HG03342 (cell line): ENCODE results near the gene NFU1.
"Not testable (repeated sequence)": the region's sequence is repeated elsewhere in the genome, so short reads cannot be mapped to it uniquely, and the experiment has no call there.

Experiments used
- ATAC-seq: cut with Tn5 transposase; IDR thresholded peaks from one replicate; pipeline ENCODE4 v1.9.1; 2021; ENCODE audit warnings: mild to moderate bottlenecking, moderate library complexity; ENCODE audit not compliant: unreplicated experiment

NFU1 gene

DNA sequence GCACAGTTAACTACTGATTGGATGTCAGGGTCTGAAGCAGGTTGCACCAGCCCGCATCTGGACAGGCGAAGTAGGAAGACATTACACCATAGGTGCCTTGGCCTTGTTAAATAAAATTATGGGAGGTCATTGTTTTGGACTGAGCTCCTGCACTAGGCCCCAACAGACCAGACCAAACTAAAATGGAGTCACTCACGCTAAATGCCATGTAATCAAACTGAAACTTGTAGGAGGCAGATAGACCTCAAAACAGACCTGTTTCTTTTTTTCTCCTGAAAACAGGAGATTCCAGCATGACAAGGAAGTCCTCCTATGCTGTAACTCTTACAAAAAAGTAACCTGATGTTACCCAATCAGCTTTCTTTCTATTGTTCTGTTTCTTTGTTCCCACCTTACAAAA lies 15.5 kb upstream of the NFU1 start:
- no peak for ATAC-seq

DNA sequence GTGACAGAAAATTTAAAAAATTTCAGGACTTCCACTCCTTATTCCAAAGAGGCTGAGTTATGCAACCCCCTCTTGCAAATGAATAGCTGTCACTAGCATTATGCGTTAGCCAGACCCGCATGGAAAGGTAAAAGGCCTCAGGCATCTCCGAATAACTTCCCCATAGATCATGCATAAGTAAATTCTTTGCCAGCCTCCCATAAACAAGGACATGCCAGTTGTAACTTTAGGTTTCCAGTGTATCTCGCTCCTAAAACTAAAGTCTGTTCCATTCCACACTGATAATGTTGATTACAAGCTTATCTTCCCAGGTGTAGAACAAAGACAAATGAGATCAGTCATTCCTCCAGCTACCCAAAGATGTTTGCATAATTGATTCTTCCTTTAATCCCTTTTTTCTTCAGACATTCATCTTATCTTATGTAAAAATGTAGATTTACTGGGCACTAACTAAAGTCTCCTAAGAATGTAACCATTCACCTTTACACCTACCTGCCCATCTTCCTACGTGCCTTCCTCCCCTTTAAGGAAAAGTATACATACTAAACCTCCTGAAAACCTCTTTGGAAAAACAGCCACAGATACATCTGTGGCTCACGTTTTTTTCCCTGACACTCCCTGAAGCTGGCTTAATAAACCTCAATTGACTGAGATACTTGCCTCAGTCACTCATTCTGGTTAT lies 13.6 kb upstream of the NFU1 start:
- ATAC-seq, result no peak

DNA sequence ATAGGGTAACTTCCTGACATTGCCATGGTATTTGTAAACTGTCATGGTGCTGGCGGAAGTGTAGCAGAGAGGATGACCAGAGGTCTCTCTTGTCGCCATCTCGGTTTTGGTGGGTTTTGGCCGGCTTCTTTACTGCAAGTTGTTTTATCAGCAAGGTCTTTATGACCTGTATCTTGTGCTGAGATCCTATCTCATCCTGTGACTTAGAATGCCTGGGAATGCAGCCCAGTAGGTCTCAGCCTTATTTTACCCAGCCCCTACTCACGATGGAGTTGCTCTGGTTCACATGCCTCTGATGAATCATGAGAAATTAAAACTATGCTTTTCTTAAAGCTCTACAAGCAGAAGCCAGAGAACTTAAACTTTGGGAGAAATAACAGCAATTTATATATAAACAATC lies 12.7 kb upstream of the NFU1 start:
- no peak for ATAC-seq

DNA sequence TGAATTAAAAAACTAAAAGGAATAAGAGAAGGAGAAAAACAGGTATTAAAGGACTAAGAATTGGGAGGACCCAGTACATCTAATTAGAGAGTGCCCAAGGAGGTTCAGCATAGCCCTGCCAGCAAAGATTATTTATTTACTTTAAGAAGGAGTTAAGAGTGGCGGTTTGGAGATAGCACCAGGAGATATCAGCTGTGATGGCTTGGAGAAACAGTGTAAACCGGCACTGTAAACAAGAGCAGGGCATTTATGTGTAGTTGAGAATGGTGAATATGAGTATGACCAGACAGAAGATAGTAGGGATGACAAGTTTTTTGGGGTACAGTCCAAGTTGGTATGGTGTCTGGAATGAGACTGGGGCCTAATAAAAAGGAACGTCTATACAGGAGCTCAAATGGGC lies 6.4 kb upstream of the NFU1 start:
- ATAC-seq, result not testable (repeated sequence)

DNA sequence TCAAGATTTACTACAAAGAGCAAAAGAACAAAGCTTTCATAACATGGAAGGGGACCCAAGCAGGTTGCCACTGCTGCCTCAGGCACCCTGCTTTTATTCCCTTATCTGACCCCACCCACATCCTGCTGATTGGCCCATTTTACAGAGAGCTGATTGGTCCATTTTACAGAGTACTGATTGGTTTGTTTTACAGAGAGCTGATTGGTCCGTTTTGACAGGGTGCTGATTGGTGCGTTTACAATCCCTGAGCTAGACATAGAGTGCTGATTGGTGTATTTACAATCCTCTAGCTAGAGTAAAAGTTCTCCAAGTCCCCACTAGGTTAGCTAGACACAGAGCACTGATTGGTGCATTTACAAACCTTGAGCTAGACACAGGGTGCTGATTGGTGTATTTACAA lies 2.3 kb upstream of the NFU1 start:
- not testable (repeated sequence) for ATAC-seq

DNA sequence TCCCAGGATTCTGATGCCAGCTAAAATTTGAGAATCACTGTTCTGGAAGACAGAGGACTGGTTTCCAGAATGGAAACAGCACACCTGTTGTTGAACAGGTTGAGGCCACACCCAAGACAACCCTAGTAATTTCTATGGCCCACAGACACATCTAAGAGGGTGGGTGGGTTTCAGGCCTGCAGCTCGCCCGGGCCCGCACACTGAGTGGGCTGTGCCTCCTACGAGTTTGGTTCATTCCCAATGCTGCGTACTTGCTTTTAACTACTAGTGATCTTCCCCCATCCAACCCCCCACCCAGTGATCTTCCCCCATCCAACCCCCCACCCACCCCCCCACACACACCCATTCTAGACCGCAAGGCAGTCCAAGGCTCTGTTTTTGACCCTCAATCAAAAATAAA lies 1.3 kb upstream of the NFU1 start:
- ATAC-seq, result no peak

DNA sequence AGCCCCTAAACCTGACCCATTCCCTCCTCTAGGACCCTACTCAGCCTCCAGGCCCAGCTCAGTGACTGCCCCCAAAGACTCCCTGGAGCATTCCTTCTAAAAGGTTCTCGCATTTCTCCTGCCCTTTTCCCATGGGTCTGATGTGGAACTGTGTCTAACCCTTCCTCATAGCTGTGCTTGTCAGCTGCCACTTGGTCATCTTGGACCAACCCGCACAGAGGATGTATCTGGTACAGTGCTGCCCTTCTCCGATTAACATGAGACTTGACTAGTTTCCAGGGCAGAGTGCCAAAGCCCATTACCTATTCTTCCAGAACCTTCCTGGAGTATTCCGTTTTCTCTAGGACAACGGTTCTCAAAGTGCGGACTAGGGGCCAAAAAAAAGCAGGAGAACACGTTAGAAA lies 518 bp upstream of the NFU1 start:
- no peak for ATAC-seq

DNA sequence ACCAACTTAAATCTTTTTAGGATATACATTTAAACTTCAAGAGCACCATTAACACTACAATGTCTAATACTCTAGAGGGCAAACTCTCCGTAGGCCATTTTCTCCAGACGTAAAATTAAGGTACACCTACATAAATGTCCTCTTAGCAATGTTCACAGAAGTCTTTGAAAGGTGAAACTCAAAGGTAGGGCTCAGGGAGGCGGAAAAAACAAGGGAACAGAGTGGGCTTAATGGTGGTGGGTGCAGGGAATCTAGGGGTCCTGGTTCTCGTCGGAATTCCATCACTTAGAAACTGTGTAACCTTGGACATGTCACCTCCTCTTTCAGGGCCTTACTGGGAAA lies 668 bp downstream of the NFU1 start:
- ATAC-seq, result peak; percentile 5

DNA sequence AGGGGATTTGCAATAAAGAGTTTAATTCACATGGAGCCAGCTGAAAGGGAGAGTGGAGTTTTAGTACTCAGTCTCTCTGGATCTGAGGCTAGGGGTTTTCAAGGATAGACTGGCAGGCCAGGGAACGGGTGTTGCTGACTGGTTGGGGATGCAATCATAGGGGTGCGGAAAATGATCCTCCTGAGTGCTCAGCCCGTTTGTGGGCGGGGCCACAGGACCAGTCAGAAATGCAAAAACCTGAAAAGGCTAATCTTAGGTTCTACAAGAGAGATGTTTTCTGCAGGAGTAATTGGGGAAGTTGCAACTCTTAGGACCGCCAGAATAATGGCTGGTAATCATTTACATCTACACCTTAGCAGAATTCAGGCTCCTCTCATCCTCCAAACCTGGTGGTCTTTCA lies 2.5 kb downstream of the NFU1 start:
- no peak for ATAC-seq

DNA sequence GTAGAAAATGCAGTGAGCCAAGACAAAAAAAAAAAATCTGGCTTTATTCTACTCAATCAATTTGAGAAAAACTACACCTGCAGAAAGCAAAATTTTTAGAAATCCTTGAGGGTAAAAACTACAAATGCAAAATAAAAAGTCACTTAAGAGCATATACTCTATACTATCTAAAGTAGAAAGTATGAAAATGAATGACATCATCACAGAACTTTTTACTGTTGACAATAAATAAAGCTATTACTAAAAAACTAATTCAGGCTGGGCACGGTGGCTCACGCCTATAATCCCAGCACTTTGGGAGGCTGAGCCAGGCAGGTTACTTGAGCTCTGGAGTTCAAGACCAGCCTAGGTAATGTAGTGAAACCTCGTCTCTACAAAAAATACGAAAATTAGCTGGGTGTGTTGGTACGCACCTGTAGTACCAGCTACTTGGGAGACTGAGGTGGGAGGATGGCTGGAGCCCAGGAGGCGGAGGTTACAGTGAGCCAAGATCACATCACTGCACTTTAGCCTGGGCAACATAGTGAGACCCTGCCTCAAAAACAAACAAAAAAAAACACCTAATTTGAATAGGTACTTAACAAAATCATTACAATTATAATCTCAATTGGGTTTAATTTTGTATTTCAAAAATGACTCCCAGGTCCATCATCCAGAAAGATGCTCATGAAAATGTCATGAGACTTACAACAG lies 7.6 kb downstream of the NFU1 start:
- ATAC-seq, result no peak

DNA sequence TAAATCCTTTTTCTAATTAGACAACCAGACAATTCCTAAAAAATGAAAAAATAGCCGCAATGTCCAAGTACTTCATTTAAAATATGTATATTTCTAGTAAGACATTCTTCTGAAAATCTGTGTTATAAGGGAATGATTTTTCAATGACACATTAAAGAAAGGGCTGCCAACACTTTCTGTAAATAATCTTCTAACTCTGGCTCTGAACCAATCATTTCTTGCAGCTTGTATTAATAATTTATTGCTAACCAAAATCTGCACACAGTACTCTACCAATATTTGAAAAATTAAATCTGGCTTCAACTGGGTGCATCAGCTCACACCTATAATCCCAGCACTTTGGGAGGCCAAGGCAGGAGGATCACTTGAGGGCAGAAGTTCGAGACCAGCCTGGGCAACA lies 8.3 kb downstream of the NFU1 start:
- ATAC-seq, result no peak

DNA sequence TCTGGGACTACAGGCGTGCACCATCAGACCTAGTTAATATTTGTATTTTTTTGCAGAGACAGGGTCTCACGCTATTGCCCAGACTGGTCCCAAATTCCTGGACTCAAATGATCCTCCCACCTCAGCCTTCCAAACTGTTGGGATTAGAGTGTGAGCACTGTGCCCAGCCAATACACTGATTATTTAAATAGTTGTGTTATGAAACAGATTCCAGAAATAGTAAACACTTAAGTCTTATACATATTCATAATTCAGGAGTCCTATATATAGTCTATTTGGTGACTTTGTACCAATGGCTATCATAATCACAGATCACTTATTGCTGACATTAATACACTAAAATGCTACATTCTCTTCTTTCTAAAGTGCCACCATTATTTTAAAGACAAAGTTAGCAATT lies 12.8 kb downstream of the NFU1 start:
- ATAC-seq, result no peak

DNA sequence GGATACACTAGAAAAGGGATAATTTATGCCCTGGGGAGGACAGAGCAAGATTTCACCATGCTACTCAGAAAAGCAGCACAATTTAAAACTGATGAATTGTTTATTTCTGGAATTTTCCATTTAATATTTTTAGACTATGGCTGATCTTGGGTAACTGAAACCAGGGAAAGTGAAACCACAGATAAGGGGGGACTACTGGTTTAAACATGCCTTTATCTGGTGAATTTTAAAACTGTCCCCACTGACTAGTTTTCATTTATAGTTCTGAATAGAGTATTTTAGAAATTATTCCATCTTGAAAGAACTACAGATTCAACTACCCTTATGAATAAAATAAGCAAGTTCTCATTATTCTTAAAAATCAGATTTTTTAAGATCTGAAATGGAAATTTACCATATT lies 15.0 kb downstream of the NFU1 start:
- no peak for ATAC-seq

DNA sequence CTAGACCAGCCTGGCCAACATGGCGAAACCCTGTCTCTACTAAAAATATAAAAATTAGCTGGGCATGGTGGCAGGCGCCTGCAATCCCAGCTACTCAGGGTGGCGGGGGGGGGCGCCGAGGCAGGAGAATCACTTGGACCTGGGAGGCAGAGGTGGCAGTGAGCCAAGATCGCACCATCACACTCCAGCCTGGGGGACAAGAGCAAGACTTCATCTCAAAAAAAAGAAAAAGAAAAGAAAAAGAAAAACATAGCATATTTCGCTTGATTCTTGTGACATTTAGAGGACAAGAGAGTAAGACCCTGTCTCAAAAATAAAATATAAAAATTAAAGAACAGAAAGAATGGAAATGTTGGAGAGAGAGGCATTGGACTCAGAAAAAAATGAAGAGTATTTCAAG lies 18.1 kb downstream of the NFU1 start:
- ATAC-seq, result not testable (repeated sequence)

DNA sequence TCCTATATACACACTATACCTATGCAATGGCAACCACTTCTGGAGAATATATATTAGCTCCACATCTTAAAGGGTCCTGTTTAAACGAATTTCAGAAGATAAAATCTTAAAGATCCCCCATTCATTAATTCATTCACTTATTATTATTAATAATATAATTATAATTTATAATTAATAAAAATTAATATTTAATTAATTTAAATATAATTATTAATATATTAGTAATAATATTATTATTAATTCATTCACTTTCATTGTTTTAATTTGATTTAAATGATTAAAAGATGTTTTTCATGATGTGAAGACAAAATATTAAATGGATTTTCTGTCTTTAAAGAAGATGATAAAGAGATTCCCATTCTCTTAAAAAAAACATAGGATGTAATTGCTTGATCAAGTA lies 21.1 kb downstream of the NFU1 start:
- no peak for ATAC-seq

DNA sequence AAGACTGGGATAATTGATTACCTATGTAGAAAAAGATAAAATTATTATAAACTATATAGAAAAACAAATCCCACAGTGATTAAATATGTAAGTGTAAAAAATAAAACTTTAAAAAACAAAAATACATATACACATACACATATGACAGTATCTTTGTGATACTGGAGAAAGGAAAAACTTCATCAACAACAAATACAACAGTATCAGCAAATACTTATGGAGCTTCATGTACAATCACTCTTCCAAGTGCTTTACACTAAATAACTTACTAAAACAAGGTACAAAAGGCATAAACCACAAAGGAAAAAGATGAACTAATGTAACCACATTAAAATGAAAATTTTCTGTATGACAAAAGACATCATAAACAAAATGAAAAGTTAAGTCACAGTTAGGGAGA lies 26.1 kb downstream of the NFU1 start:
- ATAC-seq, result no peak

DNA sequence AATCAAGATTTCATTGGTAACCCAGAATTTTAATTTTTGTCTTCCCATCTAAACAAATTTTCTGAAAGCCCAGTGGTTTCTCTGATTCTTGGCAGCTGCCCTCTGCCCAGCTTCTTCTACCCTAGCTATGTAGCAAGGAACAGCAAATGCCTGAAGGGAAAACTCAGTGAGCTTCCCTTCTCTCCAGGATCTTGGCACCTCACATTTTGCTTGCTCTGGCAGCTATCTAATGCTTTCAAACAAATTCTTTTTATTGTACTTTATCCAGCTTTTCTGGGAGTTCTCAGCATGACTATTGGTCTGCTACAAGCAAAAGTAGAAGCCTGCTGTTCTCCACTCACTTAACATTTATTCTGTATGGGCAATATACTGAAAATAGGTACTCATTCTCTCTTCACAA lies 31.9 kb downstream of the NFU1 start:
- no peak for ATAC-seq

DNA sequence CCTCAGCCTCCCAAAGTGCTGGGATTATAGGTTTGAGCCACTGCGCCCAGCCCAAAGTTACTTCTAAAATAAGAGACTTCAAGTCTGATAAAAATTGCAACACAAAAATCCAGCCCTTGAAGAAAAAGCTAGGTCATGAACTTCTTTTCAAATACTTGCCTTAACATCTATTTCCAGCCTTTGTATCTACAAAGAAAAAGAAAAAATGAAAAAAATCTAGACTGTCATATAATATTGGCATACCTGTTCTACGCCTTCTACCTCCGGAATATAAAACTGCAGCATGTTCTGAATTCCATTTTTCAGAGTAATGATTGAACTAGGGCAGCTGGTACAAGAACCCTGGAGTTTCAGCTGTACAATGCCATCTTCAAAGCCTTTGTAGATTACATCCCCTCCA lies 37.1 kb downstream of the NFU1 start:
- no peak for ATAC-seq

DNA sequence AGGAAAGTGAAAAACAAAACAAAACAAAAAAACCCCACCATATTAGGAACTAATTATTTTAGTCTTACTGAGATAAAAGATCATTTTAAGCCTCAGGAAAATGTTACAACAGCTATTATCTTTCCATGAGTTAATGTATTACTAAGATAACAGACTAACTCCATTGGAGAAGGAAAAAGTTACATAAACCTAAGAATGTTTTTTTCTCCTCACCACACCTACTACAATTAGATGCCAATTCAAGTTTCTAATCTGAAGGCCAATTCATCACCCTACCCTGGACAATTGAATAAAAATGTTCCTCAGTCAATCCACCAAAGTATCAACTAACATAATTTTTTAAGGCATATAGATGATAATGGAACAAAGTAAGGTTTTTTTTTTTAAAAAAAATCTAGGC lies 40.0 kb downstream of the NFU1 start:
- no peak for ATAC-seq

DNA sequence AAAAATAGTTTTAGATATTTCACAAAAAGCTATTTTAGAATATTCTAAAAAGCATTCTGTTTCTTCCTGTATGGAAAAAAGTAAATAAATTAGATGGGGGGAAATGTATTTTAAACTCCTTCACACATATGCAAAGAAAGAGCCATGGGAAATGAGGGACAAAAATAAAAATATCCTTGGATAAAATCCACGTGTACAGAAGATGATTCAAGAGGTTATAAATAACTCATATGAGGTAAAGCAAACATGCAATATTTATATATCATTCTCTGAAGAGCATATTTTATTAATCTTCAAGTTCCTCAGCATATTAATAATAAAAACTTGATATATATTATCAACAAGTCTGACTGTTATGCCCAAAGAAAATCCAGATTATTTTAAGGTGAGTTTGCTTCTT lies 41.4 kb downstream of the NFU1 start:
- ATAC-seq, result no peak

DNA sequence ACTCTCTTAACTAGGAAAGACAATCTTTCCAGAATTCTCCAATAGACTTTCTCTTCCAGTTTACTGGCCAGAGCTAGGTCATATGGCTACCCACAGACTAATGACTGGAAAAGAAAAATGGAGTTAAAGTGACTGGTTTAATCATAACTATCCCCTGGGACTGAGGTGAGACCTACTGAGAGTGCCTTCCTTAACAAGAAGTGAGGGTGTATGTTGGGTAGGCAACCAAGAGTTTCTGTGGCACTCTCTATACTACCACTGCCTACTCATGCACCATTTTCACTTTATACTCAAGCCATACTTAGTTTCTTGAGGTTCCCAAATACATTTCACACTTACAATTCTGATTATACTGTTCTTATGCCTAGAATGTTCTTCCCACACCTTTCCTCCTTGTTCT lies 43.3 kb downstream of the NFU1 start:
- ATAC-seq, result no peak

DNA sequence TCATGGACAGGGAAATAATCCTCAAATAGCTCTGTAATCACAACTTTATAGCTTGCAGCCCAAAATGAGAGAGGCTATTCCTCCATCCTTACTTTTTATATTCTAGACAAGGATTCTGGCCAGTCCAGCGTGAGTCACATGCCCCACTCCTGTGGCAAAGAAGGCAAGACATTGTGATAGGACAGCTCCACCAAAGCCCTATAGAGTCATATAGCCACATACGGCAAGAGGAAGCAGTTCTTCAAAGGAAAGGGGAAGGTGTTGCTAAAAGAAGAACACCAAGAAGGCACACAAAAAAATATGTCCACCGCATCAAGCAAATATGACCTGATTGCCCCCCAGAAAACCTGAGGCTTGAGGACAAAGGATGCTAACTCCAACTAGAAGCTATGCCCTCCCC lies 46.8 kb downstream of the NFU1 start:
- ATAC-seq, result no peak

DNA sequence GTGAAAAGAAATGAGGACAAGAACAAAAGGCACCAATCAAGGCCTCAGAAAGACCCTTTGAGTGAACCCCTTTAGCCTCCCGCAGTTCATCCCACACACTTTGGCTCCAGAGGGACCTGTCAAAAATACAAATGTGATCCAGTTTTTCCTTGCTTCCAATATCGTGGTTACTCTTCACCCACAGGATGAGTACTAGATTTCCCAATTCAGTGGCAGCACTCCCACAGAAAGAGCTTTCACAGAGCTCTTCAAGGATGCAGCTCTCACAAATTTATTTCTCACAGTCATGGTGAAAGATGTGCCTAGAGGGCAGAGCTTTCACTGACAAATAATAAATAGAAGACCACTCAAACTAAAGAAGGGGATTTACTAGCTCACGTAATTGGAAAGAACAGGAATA lies 47.2 kb downstream of the NFU1 start:
- ATAC-seq, result no peak
